ENCODE results near the gene AMN1. TPM values are rescaled to one million over a fixed set of nuclear protein-coding genes. Genes with fewer than 3 reads are reported as not detected.

The AMN1 gene
- total and polyA plus RNA-seq, 2 of the 13 experiments (the other 11 are each of a cell fraction or from before 2014, with no cell fraction given): 7.5 to 26.5 TPM

DNA sequence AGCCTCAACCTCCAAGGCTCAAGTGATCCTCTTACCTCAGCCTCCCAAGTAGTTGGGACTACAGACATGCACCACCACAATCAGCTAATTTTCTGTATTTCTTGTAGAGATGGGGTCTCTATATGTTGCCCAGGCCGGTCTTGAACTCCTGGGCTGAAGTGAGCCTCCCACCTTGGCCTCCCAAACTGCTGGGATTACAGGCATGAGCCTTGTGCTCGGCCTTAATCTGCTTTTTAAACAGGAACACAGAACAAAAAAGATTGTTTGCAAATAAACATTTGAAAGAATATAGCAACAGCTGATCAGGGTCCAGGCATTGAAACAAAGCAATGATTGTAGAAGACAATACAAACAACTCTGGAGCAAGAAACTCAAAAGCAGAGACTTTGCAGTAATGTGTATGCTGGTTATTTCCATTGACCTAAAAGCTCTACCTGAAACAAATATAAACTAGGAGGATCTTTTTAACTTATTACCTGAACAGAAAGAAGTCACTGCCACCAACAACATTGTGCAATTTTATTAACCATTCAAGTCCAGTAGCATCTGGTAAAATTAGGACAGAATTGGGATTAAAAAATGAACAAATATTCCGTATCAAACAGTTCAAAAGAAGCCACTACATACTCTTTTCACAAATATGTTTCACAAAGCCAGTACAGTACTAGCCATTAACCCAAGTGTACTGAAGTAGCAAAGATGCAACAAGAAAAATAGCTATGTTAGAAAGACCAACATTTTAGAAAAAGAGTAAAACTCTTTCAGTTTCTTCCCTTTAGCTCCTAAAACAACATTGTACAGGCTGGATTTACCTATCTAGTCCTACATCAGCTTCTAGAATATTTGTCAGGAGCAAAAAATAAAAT is 14.2 kb downstream of the AMN1 start (continued):
- TF ChIP-seq FOXJ3 (CRISPR knock-in tag; IDR thresholded peaks at IDR 0.05; ENCODE audit: borderline replicate concordance): peak; percentile 38; the same call in 1 of the 2 replicates
- TF ChIP-seq, protein P1, sequence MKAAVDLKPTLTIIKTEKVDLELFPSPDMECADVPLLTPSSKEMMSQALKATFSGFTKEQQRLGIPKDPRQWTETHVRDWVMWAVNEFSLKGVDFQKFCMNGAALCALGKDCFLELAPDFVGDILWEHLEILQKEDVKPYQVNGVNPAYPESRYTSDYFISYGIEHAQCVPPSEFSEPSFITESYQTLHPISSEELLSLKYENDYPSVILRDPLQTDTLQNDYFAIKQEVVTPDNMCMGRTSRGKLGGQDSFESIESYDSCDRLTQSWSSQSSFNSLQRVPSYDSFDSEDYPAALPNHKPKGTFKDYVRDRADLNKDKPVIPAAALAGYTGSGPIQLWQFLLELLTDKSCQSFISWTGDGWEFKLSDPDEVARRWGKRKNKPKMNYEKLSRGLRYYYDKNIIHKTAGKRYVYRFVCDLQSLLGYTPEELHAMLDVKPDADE (CRISPR knock-in tag; IDR thresholded peaks at IDR 0.05): no peak
- TF ChIP-seq ZBTB20 (CRISPR knock-in tag; IDR thresholded peaks at IDR 0.05; ENCODE audit: borderline replicate concordance, low read depth): no peak
- TF ChIP-seq REPIN1 (CRISPR knock-in tag; IDR thresholded peaks at IDR 0.05; ENCODE audit: borderline replicate concordance, low read depth): no peak
- no peak for TF ChIP-seq ZBTB8A (CRISPR knock-in tag; IDR thresholded peaks at IDR 0.05; ENCODE audit: borderline replicate concordance, low read depth)
- no peak for TF ChIP-seq ZNF570 (CRISPR knock-in tag; IDR thresholded peaks at IDR 0.05; ENCODE audit: borderline replicate concordance)
- TF ChIP-seq, protein P2, sequence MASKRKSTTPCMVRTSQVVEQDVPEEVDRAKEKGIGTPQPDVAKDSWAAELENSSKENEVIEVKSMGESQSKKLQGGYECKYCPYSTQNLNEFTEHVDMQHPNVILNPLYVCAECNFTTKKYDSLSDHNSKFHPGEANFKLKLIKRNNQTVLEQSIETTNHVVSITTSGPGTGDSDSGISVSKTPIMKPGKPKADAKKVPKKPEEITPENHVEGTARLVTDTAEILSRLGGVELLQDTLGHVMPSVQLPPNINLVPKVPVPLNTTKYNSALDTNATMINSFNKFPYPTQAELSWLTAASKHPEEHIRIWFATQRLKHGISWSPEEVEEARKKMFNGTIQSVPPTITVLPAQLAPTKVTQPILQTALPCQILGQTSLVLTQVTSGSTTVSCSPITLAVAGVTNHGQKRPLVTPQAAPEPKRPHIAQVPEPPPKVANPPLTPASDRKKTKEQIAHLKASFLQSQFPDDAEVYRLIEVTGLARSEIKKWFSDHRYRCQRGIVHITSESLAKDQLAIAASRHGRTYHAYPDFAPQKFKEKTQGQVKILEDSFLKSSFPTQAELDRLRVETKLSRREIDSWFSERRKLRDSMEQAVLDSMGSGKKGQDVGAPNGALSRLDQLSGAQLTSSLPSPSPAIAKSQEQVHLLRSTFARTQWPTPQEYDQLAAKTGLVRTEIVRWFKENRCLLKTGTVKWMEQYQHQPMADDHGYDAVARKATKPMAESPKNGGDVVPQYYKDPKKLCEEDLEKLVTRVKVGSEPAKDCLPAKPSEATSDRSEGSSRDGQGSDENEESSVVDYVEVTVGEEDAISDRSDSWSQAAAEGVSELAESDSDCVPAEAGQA (IDR thresholded peaks at IDR 0.05; ENCODE audit: low read depth): no peak
- TF ChIP-seq, protein P2 (CRISPR knock-in tag; IDR thresholded peaks at IDR 0.05; ENCODE audit: borderline replicate concordance): no peak
- no peak for TF ChIP-seq ZNF30 (CRISPR knock-in tag; IDR thresholded peaks at IDR 0.05)
- TF ChIP-seq TP53 (CRISPR knock-in tag; conservative IDR thresholded peaks at IDR 0.05): no peak
- TF ChIP-seq, protein P3, sequence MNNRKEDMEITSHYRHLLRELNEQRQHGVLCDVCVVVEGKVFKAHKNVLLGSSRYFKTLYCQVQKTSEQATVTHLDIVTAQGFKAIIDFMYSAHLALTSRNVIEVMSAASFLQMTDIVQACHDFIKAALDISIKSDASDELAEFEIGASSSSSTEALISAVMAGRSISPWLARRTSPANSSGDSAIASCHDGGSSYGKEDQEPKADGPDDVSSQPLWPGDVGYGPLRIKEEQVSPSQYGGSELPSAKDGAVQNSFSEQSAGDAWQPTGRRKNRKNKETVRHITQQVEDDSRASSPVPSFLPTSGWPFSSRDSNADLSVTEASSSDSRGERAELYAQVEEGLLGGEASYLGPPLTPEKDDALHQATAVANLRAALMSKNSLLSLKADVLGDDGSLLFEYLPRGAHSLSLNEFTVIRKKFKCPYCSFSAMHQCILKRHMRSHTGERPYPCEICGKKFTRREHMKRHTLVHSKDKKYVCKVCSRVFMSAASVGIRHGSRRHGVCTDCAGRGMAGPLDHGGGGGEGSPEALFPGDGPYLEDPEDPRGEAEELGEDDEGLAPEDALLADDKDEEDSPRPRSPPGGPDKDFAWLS (CRISPR knock-in tag; IDR thresholded peaks at IDR 0.05; ENCODE audit: borderline replicate concordance): no peak
- peak; percentile 89 for TF ChIP-seq POGZ (CRISPR knock-in tag; IDR thresholded peaks at IDR 0.05)
- 0 out of 2 replicates have a peak, but pooled peaks have one; percentile 23 for TF ChIP-seq MED1 (CRISPR knock-in tag; IDR thresholded peaks at IDR 0.05)
- TF ChIP-seq ZNF136 (CRISPR knock-in tag; IDR thresholded peaks at IDR 0.05; ENCODE audit: low read depth): no peak
- no peak for TF ChIP-seq ZNF670 (CRISPR knock-in tag; IDR thresholded peaks at IDR 0.05; ENCODE audit: borderline replicate concordance)
- no peak for TF ChIP-seq ZBTB3 (CRISPR knock-in tag; IDR thresholded peaks at IDR 0.05; ENCODE audit: borderline replicate concordance, low read depth)
- TF ChIP-seq ZFP37 (CRISPR knock-in tag; IDR thresholded peaks at IDR 0.05; ENCODE audit: borderline replicate concordance): no peak
- TF ChIP-seq ZNF556 (CRISPR knock-in tag; IDR thresholded peaks at IDR 0.05; ENCODE audit: borderline replicate concordance): no peak
- TF ChIP-seq SRSF4 (IDR thresholded peaks at IDR 0.05; ENCODE audit: low read depth, low read length, poor library complexity, severe bottlenecking): no peak
- no peak for TF ChIP-seq HOXA7 (CRISPR knock-in tag; IDR thresholded peaks at IDR 0.05)

All from HepG2 (cell line).